ENCODE results near the gene SLC41A1. TPM values are rescaled to one million over a fixed set of nuclear protein-coding genes. Genes with fewer than 3 reads are reported as not detected.
"Not testable (repeated sequence)": the region's sequence is repeated elsewhere in the genome, so short reads cannot be mapped to it uniquely, and the experiment has no call there.

The SLC41A1 gene
- 29.8 and 50.8 TPM in 2 replicates for total RNA-seq

- DNase-seq (ENCODE audit: extremely low read depth, low read depth, low spot score) = peak; percentile 31
These were observed at the start of gene SLC41A1 for GRCh38 chr1:205812878-205813754. SLC41A1 (minus strand) TSS chr1:205813198; CDS start chr1:205810441, 2,757 bp downstream.

- no peak for DNase-seq (ENCODE audit: extremely low read depth, low read depth, low spot score)
These were observed 48.5 kb upstream of the SLC41A1 start for GRCh38 chr1:205861540-205861939.

GRCh38 chr1:205858141-205858961 lies 45.4 kb upstream of the SLC41A1 start:
- no peak for DNase-seq (ENCODE audit: extremely low read depth, low read depth, low spot score)

- not testable (repeated sequence) for DNase-seq (ENCODE audit: extremely low read depth, low read depth, low spot score)
These were observed 44.5 kb upstream of the SLC41A1 start for GRCh38 chr1:205857501-205857900.

- no peak for DNase-seq (ENCODE audit: extremely low read depth, low read depth, low spot score)
These were observed 43.4 kb upstream of the SLC41A1 start for GRCh38 chr1:205856433-205856832.

- DNase-seq (ENCODE audit: extremely low read depth, low read depth, low spot score) = no peak
These were observed 40.0 kb upstream of the SLC41A1 start for GRCh38 chr1:205852969-205853368.

GRCh38 chr1:205851993-205852392 lies 39.0 kb upstream of the SLC41A1 start:
- no peak for DNase-seq (ENCODE audit: extremely low read depth, low read depth, low spot score)

GRCh38 chr1:205849619-205850355 lies 36.8 kb upstream of the SLC41A1 start, which contains the start of gene PM20D1:
PM20D1 (minus strand) TSS chr1:205850132; CDS start chr1:205850072, 60 bp downstream.
- DNase-seq (ENCODE audit: extremely low read depth, low read depth, low spot score) = peak; percentile 65

- DNase-seq (ENCODE audit: extremely low read depth, low read depth, low spot score) = no peak
These were observed 30.2 kb upstream of the SLC41A1 start for GRCh38 chr1:205843036-205843859.

- no peak for DNase-seq (ENCODE audit: extremely low read depth, low read depth, low spot score)
These were observed 29.2 kb upstream of the SLC41A1 start for GRCh38 chr1:205842229-205842628.

- DNase-seq (ENCODE audit: extremely low read depth, low read depth, low spot score) = no peak
These were observed 27.3 kb upstream of the SLC41A1 start for GRCh38 chr1:205840146-205840923.

GRCh38 chr1:205837382-205837970 lies 24.5 kb upstream of the SLC41A1 start:
- no peak for DNase-seq (ENCODE audit: extremely low read depth, low read depth, low spot score)

- no peak for DNase-seq (ENCODE audit: extremely low read depth, low read depth, low spot score)
These were observed 21.8 kb upstream of the SLC41A1 start for GRCh38 chr1:205834751-205835150.

- DNase-seq (ENCODE audit: extremely low read depth, low read depth, low spot score) = no peak
These were observed 19.3 kb upstream of the SLC41A1 start for GRCh38 chr1:205832326-205832751.

GRCh38 chr1:205827623-205828022 lies 14.6 kb upstream of the SLC41A1 start:
- DNase-seq (ENCODE audit: extremely low read depth, low read depth, low spot score) = no peak

GRCh38 chr1:205826995-205827394 lies 14.0 kb upstream of the SLC41A1 start:
- no peak for DNase-seq (ENCODE audit: extremely low read depth, low read depth, low spot score)

- no peak for DNase-seq (ENCODE audit: extremely low read depth, low read depth, low spot score)
These were observed 13.2 kb upstream of the SLC41A1 start for GRCh38 chr1:205826016-205826806.

- no peak for DNase-seq (ENCODE audit: extremely low read depth, low read depth, low spot score)
These were observed 11.2 kb upstream of the SLC41A1 start for GRCh38 chr1:205824180-205824579.
